Fibroblast of skin of scalp (primary cell): ENCODE results near the gene ZNF618.

ENCODE experiments used
- DNase-seq: peaks from one replicate; pipeline ENCODE4 v3.0.0-alpha.2; 2013

Gene ZNF618

GRCh38 chr9:113912816-113913215 lies 36.7 kb downstream of the ZNF618 start:
- no peak for DNase-seq

- no peak for DNase-seq
Measured at GRCh38 chr9:113913426-113914195, 37.5 kb downstream of the ZNF618 start.

GRCh38 chr9:113914517-113914916 lies 38.4 kb downstream of the ZNF618 start:
- DNase-seq, result no peak

- DNase-seq, result no peak
Measured at GRCh38 chr9:113915817-113916434, 39.8 kb downstream of the ZNF618 start.

- DNase-seq, result no peak
Measured at GRCh38 chr9:113916931-113917330, 40.8 kb downstream of the ZNF618 start.

GRCh38 chr9:113918697-113919350 lies 42.7 kb downstream of the ZNF618 start:
- DNase-seq, result no peak

- no peak for DNase-seq
Measured at GRCh38 chr9:113919382-113919781, 43.3 kb downstream of the ZNF618 start.

- DNase-seq, result no peak
Measured at GRCh38 chr9:113919871-113920270, 43.8 kb downstream of the ZNF618 start.

- no peak for DNase-seq
Measured at GRCh38 chr9:113920872-113921271, 44.8 kb downstream of the ZNF618 start.

GRCh38 chr9:113921396-113921925 lies 45.4 kb downstream of the ZNF618 start:
- DNase-seq, result no peak

- no peak for DNase-seq
Measured at GRCh38 chr9:113922160-113922559, 46.1 kb downstream of the ZNF618 start.

- DNase-seq, result no peak
Measured at GRCh38 chr9:113926211-113926610, 50.1 kb downstream of the ZNF618 start.

- DNase-seq, result no peak
Measured at GRCh38 chr9:113927277-113927676, 51.2 kb downstream of the ZNF618 start.

- no peak for DNase-seq
Measured at GRCh38 chr9:113928269-113928668, 52.2 kb downstream of the ZNF618 start.

GRCh38 chr9:113929634-113930389 lies 53.7 kb downstream of the ZNF618 start:
- peak; percentile 70 for DNase-seq

GRCh38 chr9:113930390-113930783 lies 54.3 kb downstream of the ZNF618 start:
- DNase-seq, result no peak

GRCh38 chr9:113931140-113931539 lies 55.0 kb downstream of the ZNF618 start:
- no peak for DNase-seq

GRCh38 chr9:113931777-113932176 lies 55.7 kb downstream of the ZNF618 start:
- no peak for DNase-seq

GRCh38 chr9:113932906-113933584 lies 56.9 kb downstream of the ZNF618 start:
- no peak for DNase-seq

- no peak for DNase-seq
Measured at GRCh38 chr9:113933671-113934070, 57.6 kb downstream of the ZNF618 start.

GRCh38 chr9:113934167-113934828 lies 58.2 kb downstream of the ZNF618 start:
- DNase-seq, result no peak
